ENCODE data around the gene TANC1.

The TANC1 gene

DNA sequence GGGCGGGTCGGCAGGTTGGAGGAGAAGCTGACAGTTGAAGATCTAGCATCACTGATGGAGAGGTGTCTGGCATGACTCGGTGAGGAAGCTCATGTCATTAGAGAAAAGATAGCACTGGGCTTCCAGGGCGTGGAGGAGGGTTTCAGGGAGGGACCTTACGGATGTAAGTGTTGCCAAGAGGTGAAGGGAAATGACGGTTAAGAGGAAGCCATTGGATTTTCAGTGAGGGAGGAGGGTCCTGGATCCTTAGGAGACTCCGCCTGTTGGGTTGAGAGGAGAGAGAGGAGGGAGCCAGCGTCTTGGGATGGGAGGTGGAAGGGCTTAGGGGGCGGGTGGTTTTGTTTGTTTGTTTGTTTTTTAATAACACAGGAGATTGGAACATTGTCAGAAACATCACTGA, 214.9 kb downstream of the TANC1 start:
- DNase-seq (ENCODE audit: extremely low read depth in 1 of 2, low read depth in 1 of 2), result no peak

- DNase-seq (ENCODE audit: extremely low read depth in 1 of 2, low read depth in 1 of 2), result no peak
Measured at GRCh38 chr2:159185401-159186130, 217.1 kb downstream of the TANC1 start.

GRCh38 chr2:159186462-159186861, 218.0 kb downstream of the TANC1 start:
- no peak for DNase-seq (ENCODE audit: extremely low read depth in 1 of 2, low read depth in 1 of 2)

DNA sequence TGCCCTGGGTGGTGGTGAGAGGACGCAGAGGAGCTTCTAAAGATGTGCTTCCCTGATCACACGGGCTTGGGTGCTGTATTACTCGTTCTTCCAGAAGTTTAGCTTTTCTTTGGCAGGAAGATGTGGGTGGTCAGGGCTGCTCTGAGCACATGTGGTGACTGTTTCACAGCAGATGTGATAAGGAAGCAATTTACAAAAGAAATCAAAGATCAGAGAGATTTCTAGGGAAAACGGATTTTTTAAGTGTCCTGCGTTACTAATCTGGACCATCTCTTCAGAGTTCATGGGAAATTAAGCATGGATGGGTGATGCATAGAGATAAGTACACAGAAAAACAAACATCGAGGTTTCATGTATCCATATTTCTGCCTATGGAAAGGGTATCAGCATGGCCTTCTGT, 218.7 kb downstream of the TANC1 start:
- DNase-seq (ENCODE audit: extremely low read depth in 1 of 2, low read depth in 1 of 2), result no peak

DNA sequence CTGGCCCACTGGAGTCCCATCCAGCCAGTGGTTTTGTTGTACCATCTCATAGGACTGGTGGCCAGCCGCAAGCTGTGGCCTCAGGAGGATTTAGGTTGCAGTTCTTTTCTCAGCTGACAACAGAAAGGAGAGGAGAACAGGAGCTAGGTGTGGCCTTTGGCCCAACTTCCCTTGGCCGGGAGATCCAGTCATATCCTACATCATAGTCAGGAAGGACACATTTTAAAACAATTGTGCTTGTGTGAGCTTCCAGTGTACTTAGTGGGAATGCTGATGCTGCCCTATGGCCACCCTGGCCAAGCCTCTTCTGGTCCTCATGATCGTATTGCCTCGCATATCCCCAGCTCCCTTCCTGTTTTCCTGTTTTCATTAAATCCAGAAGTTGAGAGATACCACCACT, 220.0 kb downstream of the TANC1 start:
- DNase-seq (ENCODE audit: extremely low read depth in 1 of 2, low read depth in 1 of 2), result no peak

- no peak for DNase-seq (ENCODE audit: extremely low read depth in 1 of 2, low read depth in 1 of 2)
Measured at GRCh38 chr2:159192371-159192918, 224.0 kb downstream of the TANC1 start.

- no peak for DNase-seq (ENCODE audit: extremely low read depth in 1 of 2, low read depth in 1 of 2)
Measured at GRCh38 chr2:159193791-159194190, 225.4 kb downstream of the TANC1 start.

DNA sequence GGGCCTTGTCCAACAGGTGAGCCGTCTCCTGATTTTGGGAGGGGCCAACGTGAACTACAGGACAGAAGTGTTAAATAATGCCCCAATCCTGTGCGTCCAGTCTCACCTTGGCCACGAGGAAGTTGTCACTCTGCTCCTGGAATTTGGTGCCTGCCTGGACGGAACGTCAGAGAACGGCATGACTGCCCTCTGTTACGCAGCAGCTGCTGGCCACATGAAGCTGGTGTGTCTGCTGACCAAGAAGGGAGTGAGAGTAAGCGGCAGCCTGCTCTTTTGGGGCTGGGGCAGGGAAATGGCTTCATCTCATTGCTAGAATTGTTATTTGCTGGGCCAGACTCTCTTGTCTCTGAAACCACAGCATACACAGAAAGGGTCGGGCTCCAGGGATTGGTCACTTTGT, 225.8 kb downstream of the TANC1 start:
- no peak for DNase-seq (ENCODE audit: extremely low read depth in 1 of 2, low read depth in 1 of 2)

DNA sequence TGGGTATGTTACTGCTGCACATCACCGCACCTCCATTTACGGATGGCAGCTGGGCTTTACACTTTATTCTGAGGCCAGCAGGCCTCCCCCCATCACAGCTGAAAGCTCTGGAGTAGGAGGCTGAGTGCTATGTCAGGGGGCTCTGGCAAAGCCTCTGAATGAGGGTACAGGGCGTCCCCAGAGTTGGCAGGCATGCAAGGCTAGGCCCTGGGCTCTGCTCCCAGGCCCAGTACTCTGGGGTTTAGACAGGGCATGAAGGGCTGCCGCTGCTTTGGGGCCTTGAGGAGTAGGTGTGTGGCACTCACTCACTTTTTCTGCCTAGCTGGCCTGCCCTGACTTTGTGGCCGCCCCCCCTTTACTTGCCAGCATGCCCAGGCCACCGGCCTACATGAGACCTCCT, 227.3 kb downstream of the TANC1 start:
- DNase-seq (ENCODE audit: extremely low read depth in 1 of 2, low read depth in 1 of 2), result no peak

DNA sequence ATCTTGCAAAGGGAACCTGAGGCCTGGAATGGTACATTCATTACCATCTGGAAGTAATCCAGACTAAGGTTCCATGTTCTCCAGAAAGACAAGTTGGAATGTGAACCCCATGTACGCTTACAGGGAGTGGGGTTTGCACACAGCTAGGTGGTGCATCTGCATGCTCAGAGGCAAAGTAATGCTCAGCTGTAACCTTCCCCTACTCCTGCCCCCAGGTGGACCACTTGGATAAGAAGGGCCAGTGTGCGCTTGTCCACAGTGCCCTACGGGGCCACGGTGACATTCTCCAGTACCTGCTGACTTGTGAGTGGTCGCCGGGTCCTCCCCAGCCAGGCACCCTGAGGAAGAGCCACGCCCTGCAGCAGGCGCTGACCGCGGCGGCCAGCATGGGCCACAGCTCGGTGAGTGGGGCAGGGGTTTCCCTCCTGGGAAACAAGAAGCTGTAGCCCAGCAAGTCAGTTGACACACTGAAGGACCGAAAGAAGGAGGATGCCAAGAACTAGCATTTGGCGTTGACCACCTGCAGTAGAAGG, 228.0 kb downstream of the TANC1 start:
- DNase-seq (ENCODE audit: extremely low read depth in 1 of 2, low read depth in 1 of 2), result no peak

DNA sequence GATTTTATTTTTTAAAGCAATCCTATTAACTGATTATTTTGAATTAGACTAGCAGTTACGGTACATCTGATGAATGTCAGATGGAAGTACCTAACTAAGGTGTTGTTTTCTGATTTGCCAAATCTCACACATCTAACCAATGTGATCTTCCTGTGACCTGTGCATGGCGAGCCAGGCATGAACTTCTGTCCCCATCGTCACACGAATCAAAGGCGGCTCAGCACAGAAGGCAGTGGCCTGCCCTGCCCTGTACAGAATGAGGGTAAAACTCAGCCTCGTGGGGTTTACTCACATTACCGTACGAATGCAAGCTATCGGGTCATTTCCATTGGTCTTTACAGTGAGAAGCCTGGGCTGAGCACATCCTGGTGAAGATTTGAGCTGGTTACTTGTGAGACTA, 230.8 kb downstream of the TANC1 start:
- DNase-seq (ENCODE audit: extremely low read depth in 1 of 2, low read depth in 1 of 2), result no peak

DNA sequence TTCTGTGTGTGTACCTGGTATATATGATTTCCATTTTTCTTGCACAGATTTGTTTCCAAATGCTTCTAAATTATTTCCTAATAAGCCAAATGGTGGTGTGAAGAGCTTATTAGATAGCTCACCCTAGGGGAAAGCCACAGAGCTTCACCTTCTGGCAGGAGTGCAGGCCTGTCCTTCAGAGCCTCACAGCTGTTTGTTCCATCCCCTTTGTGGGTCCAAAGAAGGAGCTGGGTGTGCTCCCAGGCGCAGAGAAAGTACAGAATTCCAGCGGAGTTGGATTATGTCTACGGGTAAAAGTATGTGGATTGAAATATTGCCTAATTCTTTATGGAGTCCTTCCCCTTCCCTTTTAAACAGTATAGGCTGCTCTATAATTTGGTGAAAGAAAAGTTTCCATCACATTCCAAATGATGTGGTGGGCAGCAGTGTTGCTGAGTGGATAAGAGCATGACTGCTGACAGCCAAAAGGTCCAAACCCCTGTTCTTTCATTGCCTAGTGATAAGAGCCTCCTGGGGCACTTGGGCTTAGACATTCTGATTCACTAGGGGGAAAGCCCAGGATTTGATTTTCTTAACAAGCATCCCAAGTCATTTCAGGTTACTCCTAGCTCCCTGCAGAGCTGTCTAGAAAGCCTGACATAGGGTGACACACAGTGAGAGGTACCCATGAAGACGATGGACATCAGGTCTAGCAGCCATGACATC, 231.5 kb downstream of the TANC1 start:
- DNase-seq (ENCODE audit: extremely low read depth in 1 of 2, low read depth in 1 of 2), result no peak

DNA sequence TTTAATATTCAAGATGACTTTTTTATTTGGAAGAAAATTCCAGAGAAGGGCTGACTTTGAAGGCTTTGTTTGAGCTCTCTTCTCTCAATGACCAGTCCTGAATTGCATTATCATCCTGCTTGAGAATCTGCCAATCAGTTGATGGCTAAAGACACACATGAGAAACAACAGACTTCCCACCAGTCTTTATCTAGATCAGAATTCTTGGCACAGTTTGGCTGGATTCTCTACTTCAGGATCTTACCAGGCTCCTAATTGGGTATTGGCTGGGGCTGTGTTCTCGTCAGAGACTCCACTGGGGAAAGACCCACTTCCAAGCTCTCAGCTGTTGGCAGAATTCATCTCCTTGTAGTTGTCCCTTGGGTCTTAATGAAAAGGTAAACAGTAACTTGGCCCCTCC, 232.1 kb downstream of the TANC1 start:
- no peak for DNase-seq (ENCODE audit: extremely low read depth in 1 of 2, low read depth in 1 of 2)

DNA sequence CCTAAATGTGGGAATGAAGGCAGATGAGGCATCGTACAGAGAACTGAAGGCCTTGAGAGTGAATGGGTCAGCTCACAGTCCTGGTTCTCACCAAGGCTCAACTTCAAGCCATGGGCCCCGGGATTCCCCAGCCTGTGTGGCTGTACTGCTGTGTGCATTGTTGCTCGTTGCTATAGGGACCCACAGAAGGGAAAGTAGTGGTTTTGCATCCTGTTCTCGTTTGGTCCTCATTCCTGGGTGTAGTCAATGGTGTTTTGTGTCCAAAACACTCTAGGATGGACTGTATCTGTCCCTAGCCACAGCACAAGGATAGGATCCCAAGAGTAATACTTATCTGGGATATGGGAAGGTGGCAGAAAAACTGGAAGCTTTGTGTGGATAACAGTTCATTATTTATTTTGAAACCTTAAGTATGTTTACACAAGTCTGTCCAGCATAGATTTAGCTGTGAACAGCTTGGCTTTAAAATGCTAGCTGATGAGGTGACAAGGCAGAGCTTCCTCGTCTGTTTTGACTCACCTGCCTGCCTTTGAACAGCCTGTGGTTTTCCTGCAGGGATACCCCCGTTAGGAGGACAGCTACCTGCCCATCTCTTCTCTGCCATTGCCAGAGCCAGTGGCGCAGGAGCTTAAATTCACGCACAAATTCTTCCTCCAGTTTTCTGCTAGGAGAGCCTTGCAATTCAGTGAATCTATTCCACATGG, 233.1 kb downstream of the TANC1 start:
- no peak for DNase-seq (ENCODE audit: extremely low read depth in 1 of 2, low read depth in 1 of 2)

- no peak for DNase-seq (ENCODE audit: extremely low read depth in 1 of 2, low read depth in 1 of 2)
Measured at GRCh38 chr2:159202568-159203071, 234.2 kb downstream of the TANC1 start.

- DNase-seq (ENCODE audit: extremely low read depth in 1 of 2, low read depth in 1 of 2), result no peak
Measured at GRCh38 chr2:159204381-159205144, 236.1 kb downstream of the TANC1 start.

GRCh38 chr2:159206736-159207380, 238.4 kb downstream of the TANC1 start:
- no peak for DNase-seq (ENCODE audit: extremely low read depth in 1 of 2, low read depth in 1 of 2)

GRCh38 chr2:159208438-159208837, 240.0 kb downstream of the TANC1 start:
- DNase-seq (ENCODE audit: extremely low read depth in 1 of 2, low read depth in 1 of 2), result no peak

DNA sequence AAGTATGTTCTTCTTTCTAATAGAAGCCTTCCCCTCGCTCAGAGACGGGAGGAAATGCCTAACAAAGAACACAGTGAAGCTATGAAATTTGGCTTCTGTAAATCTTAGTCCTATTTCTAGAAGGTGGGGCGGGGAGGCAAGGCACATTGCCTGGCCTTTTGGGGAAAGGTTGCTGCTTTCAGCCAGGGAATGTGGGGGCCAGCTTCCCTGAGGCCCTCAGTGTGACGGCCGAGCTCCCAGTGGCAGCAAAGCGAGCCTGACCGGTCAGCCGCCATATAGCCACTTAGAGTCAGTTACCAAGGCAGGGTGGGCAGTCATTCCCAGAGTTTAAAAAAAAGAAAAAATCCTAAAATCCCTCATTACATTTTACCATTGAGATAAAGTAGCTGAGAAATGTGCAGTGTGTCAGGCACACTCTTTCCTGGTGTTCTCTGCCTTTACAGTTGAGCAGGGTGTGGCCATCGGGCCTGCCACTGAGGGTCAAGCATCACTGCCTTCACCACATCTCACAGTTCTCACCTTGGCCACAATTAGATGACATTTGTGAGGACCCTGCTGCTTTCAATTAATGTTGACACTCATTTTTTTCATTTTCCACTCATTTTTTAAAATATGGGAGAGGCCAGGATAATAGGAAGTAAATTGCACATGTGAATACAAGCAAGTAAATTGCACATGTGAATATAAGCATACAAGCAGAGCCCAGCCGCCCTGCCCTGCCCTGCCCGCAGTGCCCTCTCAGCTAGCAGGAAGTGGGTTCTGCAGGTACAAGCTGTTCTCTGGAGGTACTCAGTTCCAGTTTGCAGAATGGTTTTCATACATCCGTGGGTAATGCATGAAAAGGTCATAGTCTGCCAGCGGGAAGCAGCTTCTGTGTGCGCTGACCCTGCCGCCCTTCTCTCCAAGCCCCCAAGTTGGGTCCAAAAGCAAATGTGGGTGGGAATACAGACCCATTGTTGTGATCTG, 241.2 kb downstream of the TANC1 start:
- DNase-seq (ENCODE audit: extremely low read depth in 1 of 2, low read depth in 1 of 2), result peak in 1 of 2 donors; percentile 18
